Astrocyte (in vitro differentiated cells and primary cell): ENCODE measurements around the gene KIF23.

Source experiments
- EZH2 ChIP-seq: IDR thresholded peaks from 2 replicates; pipeline ENCODE4 v1.6.1; 2012; ENCODE audit warnings: mild to moderate bottlenecking, low read length, inconsistent platforms; ENCODE audit not compliant: insufficient read depth
- TF ChIP-seq, protein P1 (sequence below): IDR thresholded peaks from 2 replicates; pipeline ENCODE4 v1.5.1; 2011; ENCODE audit warnings: low read depth, mild to moderate bottlenecking, inconsistent platforms, low read length, moderate library complexity; ENCODE audit not compliant: insufficient read depth

DNA sequence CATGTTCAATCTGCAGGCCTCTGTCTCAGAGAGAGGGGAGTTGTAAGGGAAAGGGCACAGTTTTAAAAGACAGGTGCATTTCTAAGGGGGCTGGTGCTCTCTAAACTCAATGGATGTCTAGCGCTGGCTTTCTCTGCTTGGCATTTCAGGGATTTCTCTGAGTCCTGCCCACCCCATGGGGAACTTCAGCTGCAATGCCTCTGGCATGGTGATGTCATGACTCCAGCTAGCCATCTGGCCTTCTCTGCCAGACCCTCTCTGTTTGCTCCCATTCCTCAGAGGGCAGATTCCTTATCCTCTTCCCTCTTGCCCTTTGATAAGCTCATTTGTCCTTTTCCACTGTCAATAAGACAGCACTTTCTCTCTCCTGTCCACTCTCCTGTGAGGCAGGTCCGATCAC lies 79.3 kb downstream of the KIF23 start:
- TF ChIP-seq, protein P1, sequence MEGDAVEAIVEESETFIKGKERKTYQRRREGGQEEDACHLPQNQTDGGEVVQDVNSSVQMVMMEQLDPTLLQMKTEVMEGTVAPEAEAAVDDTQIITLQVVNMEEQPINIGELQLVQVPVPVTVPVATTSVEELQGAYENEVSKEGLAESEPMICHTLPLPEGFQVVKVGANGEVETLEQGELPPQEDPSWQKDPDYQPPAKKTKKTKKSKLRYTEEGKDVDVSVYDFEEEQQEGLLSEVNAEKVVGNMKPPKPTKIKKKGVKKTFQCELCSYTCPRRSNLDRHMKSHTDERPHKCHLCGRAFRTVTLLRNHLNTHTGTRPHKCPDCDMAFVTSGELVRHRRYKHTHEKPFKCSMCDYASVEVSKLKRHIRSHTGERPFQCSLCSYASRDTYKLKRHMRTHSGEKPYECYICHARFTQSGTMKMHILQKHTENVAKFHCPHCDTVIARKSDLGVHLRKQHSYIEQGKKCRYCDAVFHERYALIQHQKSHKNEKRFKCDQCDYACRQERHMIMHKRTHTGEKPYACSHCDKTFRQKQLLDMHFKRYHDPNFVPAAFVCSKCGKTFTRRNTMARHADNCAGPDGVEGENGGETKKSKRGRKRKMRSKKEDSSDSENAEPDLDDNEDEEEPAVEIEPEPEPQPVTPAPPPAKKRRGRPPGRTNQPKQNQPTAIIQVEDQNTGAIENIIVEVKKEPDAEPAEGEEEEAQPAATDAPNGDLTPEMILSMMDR: no peak
- no peak for TF ChIP-seq EZH2
